ENCODE results near the gene UBA6. TPM values are rescaled to one million over a fixed set of nuclear protein-coding genes. Genes with fewer than 3 reads are reported as not detected.

The UBA6 gene
- total RNA-seq, 2 donors from 2014 or later: 56.0 to 130 TPM

GRCh38 chr4:67694662-67695061 lies 6.3 kb downstream of the UBA6 start:
- H3K27ac ChIP-seq: no peak overlapping the region
- no peak for DNase-seq (ENCODE audit: low spot score)
- no peaks in the 10 kb centered on the region for H3K4me1 ChIP-seq (replicated peaks)
- no peaks in the 10 kb centered on the region for H3K36me3 ChIP-seq
- WGBS: 84% methylated on average over 3 of the region's 3 CpGs
- no peaks in the 10 kb centered on the region for H3K9me3 ChIP-seq
- TF ChIP-seq POLR2AphosphoS5 (IDR thresholded peaks at IDR 0.05): no peak
- no peak for TF ChIP-seq POLR2A (IDR thresholded peaks at IDR 0.05)
- no peak for TF ChIP-seq CTCF (IDR thresholded peaks at IDR 0.05)
- H3K27me3 ChIP-seq (replicated peaks; ENCODE audit: insufficient read depth): no peaks in the 10 kb centered on the region
- H3K4me3 ChIP-seq: no peak overlapping the region
- intact Hi-C loops (cut with DNase I): no loop called here

- intact Hi-C loops (cut with DNase I): no loop called here
- H3K36me3 ChIP-seq: no peaks in the 10 kb centered on the region
- DNase-seq (ENCODE audit: low spot score): no peak
Observed at GRCh38 chr4:67691328-67691727, 9.6 kb downstream of the UBA6 start.

GRCh38 chr4:67687636-67688035 lies 13.3 kb downstream of the UBA6 start:
- no peaks in the 10 kb centered on the region for H3K9me3 ChIP-seq
- intact Hi-C loops (cut with DNase I): no loop called here
- H3K36me3 ChIP-seq: no peaks in the 10 kb centered on the region
- TF ChIP-seq POLR2A (IDR thresholded peaks at IDR 0.05) (no peak), CTCF (IDR thresholded peaks at IDR 0.05) (no peak), POLR2AphosphoS5 (IDR thresholded peaks at IDR 0.05) (no peak)
- no peaks in the 10 kb centered on the region for H3K4me1 ChIP-seq (replicated peaks)
- H3K4me3 ChIP-seq: no peak overlapping the region
- WGBS: 92% methylated on average over 4 of the region's 4 CpGs
- no peak overlapping the region for H3K27ac ChIP-seq
- DNase-seq (ENCODE audit: low spot score): no peak
- no peaks in the 10 kb centered on the region for H3K27me3 ChIP-seq (replicated peaks; ENCODE audit: insufficient read depth)

More at GRCh38 chr4:67691328-67691727, 9.6 kb downstream of the UBA6 start:
- Histone ChIP-seq H3K27me3 (replicated peaks; ENCODE audit: insufficient read depth) (no peaks in the 10 kb centered on the region), H3K4me3 (no peak overlapping the region), H3K27ac (no peak overlapping the region), H3K9me3 (no peaks in the 10 kb centered on the region), H3K4me1 (replicated peaks) (no peaks in the 10 kb centered on the region)
- TF ChIP-seq POLR2AphosphoS5 (IDR thresholded peaks at IDR 0.05): no peak
- no peak for TF ChIP-seq CTCF (IDR thresholded peaks at IDR 0.05)
- no peak for TF ChIP-seq POLR2A (IDR thresholded peaks at IDR 0.05)

GRCh38 chr4:67685532-67685859 lies 15.5 kb downstream of the UBA6 start:
- TF ChIP-seq POLR2A (IDR thresholded peaks at IDR 0.05): no peak
- no peak for TF ChIP-seq CTCF (IDR thresholded peaks at IDR 0.05)
- TF ChIP-seq POLR2AphosphoS5 (IDR thresholded peaks at IDR 0.05): no peak
- intact Hi-C loops (cut with DNase I): no loop called here
- no peak overlapping the region for H3K4me3 ChIP-seq
- DNase-seq (ENCODE audit: low spot score): no peak
- no peaks in the 10 kb centered on the region for H3K36me3 ChIP-seq
- H3K27me3 ChIP-seq (replicated peaks; ENCODE audit: insufficient read depth): no peaks in the 10 kb centered on the region
- no peak overlapping the region for H3K27ac ChIP-seq
- H3K4me1 ChIP-seq (replicated peaks): no peaks in the 10 kb centered on the region
- no peaks in the 10 kb centered on the region for H3K9me3 ChIP-seq
- 95% methylated on average over 5 of the region's 5 CpGs for WGBS

- no peak overlapping the region for H3K4me3 ChIP-seq
- no peaks in the 10 kb centered on the region for H3K4me1 ChIP-seq (replicated peaks)
- TF ChIP-seq CTCF (IDR thresholded peaks at IDR 0.05) (no peak), POLR2A (IDR thresholded peaks at IDR 0.05) (no peak), POLR2AphosphoS5 (IDR thresholded peaks at IDR 0.05) (no peak)
- no peaks in the 10 kb centered on the region for H3K9me3 ChIP-seq
- intact Hi-C loops (cut with DNase I): no loop called here
- no peaks in the 10 kb centered on the region for H3K36me3 ChIP-seq
- DNase-seq (ENCODE audit: low spot score): no peak
- WGBS: 87% methylated on average over 1 of the region's 1 CpG
- no peak overlapping the region for H3K27ac ChIP-seq
- H3K27me3 ChIP-seq (replicated peaks; ENCODE audit: insufficient read depth): no peaks in the 10 kb centered on the region
Observed at GRCh38 chr4:67684839-67685531, 16.0 kb downstream of the UBA6 start.
